Activated CD4-positive, alpha-beta T cell treated with anti-CD3 and anti-CD28 coated beads, Interleukin-10, Interleukin-2, amounts not matched to agents 100 ng/mL and 50 ng/mL, durations not matched to agents 16 hours and 8 hours (primary cell): ENCODE results near the gene DNAJC16.
"Not testable (repeated sequence)": the region's sequence is repeated elsewhere in the genome, so short reads cannot be mapped to it uniquely, and the experiment has no call there.

Experiments
- DNase-seq: peaks from one replicate; pipeline ENCODE4 v3.0.0-alpha.2; 2020

Gene DNAJC16

DNA sequence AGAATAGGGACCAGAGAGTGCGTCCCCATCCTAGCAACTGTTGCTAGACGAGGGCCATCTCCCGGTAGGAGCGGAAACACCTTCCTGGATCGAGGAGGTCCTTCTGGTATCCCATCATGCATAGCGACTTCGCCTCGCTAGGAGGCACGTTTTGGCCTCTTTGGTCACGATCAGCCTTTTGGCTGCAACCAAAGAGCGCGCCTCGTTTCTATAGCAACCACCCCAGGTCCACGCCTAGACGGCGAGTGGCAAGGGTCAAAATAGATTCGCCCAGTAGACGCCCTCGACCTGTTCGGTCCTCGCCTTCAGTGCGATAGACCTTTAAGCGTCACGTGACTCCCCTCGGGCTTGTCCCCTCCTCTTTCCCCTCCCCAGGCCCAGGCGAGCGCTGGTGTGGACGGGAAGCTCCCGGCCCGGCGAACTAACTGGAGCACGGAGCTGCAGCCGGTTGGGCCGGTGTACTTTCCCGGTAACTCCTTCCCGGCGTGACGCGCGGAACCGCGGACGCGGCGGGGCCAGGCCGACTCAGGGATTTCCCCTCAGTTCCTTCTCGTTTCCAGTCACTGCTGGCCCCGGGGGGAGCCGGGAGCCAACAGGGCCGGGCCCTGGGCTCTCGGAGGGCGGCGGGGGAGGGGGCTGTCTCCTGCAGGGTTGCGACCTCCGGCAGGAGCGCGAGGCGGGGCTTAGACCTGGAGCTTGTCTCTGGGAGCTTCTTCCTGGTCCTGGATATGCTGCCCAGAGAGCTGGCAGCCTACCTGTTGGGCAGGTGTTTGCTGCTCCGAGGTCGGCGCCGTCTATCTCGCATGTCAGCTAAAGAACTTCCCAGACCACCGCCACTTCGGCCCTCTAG, at the start of gene DNAJC16:
TSS of gene DNAJC16 (plus strand) at position 359 of the 850 bp plus-strand sequence. CDS start 2,258 bp downstream, outside the sequence.
- DNase-seq: peak; percentile 100

DNA sequence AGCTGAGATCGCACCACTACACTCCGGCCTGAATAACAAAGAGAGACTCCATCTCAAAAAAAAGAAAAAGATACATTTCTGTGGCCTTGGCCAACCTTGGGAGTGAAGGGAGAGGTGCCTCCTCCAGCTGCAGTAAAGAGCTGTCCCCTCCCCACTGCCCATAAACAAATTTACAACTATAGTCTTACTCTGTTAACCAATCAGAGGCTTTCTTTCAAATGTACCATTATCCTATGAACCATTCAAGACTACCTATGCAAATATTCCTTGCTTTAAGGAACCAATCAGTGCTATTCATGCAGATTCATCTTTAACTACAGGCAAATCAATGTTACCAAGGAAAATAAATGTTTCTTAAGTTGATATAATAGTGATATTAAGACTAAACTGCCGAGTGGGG, 49.7 kb upstream of the DNAJC16 start:
- no peak for DNase-seq

DNA sequence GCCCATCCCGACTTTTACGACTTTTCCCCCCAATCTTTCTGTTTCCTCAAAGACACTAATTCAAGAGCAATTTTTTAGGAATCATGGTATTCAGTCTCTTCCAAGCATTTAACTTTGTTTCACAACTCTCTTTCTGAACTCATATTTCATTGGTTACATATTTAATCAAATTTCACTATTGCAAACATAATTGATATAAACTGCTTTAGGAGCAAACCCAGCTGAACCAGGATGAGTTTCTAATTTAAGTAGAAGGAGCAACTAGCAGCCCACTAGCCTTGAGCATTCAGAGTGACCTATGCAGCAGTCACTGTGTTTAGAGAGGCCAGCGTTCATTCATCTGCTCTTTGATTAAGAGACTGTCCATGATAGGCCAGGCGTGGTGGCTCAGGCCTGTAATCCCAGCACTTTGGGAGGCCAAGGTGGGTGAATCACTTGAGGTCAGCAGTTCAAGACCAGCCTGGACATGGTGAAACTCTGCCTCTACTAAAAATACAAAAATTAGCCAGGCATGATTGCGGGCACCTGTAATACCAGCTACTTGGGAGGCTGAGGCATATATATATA, 48.9 kb upstream of the DNAJC16 start:
- no peak for DNase-seq

DNA sequence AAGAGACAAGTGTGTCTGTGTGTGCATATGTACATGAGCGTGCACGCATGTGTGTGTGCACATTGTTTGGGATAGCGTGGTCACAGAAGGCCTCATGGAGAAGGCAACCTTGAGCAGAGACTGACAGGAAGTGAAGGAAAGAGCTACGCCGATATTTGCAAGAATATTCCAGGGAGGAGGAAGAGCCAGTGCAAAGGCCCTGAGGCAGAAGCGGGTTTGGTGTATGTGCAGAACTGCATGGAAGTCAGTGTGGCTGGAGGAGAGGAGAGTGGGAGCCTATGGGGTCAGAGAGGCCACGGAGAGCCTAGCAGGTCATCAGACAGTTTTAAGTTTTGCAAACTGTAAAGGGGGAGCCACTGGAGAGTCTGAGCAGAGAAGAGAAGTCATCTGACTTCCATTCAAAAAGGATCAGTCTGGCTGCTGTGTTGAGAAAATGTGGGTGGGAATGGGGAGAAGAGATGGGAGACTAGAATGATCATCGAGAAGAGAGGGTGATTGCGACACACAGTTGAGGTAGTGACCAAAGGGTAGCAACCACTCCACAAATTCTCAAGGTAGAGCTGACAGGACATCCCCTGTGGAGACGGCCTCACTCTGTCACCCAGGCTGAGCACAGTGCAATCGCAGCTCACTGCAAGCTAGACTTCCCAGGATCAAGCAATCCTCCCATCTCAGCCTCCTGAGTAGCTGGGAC, 46.8 kb upstream of the DNAJC16 start:
- DNase-seq: no peak

DNA sequence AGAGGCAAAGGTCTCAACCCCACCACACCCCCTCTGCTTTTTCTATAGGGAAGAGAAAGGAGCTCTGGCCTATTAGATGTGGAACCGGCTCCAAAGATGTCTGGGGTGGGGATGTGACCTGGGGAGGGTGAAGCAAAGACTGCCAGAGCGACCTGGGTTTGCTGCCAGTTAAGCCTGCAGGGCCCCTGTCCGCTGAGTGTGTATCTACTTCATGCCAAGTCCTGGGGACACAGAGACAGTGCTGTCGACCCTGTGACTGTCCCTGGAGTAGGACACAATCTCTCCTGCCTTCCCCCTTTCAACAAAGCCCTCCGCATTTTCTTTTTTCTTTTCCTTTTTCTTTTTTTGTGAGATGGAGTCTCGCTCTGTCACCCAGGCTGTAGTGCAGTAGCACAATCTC, 44.2 kb upstream of the DNAJC16 start:
- not testable (repeated sequence) for DNase-seq

DNA sequence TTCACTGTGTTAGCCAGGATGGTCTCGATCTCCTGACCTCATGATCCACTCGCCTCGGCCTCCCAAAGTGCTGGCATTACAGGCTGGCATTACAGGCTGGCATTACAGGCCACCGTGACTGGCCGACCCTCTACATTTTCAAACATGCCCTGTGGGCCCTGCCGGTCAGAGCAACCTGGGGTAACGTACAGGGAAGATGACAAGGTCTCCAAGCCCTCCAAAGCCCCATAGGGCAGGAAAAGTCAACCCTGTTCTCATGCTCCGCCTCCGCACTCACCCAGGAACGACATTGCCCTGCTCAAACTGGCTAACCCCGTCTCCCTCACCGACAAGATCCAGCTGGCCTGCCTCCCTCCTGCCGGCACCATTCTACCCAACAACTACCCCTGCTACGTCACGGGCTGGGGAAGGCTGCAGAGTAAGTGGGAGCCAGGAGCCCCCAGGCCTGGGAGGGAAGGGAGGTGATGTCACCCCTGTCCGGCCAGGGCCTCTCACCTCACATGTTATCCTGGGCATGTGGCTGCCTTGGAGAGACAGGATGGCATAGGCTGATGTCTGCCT, 43.6 kb upstream of the DNAJC16 start:
- DNase-seq: not testable (repeated sequence)

DNA sequence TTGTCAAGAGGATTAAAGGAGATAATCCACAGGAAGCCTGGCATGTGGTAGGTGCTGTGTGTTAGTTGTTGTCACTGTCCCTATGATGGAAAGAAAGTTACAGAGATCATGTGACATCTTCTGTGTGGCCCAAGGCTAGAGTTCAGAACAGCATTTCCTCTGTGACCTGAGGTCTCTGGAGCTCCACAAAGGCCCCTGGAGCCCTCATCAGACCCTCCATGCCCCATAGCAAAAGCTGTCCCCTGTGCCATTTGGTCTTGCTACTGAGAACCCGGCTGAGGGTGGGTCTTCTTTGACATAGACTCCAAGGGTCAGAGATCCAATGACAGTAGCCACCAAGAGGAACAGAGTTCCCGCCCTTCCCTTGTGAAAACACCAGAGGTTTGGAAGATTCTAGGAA, 42.7 kb upstream of the DNAJC16 start:
- no peak for DNase-seq

DNA sequence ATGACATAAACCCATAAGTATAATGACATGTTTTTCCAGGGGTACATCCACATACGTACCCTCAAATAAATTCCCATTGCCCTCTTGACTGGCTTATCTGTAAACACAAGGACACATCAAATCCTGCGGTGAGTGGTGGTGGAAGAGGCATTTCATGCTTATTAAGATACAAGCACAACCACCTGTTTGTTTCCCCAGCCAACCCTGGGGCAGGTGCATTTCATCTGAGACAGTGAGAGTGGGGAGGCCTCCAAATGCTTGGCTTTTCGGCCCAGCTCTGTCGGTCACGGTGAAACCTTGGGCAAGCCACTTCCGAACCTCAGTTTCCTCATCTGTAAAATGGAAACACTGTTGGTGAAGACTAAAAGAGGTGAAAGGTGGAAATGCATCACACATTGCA, 42.2 kb upstream of the DNAJC16 start:
- not testable (repeated sequence) for DNase-seq

DNA sequence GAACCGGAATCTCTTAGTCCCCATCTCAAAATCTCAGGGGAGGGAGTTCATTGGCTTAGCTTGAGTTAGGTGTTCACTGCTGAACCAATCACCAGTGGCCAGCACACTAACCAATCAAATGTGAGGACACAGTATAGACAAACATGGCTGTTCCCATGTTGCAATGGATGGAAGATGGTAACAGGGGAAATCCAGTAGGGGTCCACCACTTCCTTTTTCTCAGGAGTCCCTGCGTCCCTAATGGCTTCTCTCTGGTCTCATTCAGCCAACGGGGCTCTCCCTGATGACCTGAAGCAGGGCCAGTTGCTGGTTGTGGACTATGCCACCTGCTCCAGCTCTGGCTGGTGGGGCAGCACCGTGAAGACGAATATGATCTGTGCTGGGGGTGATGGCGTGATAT, 41.0 kb upstream of the DNAJC16 start:
- no peak for DNase-seq

DNA sequence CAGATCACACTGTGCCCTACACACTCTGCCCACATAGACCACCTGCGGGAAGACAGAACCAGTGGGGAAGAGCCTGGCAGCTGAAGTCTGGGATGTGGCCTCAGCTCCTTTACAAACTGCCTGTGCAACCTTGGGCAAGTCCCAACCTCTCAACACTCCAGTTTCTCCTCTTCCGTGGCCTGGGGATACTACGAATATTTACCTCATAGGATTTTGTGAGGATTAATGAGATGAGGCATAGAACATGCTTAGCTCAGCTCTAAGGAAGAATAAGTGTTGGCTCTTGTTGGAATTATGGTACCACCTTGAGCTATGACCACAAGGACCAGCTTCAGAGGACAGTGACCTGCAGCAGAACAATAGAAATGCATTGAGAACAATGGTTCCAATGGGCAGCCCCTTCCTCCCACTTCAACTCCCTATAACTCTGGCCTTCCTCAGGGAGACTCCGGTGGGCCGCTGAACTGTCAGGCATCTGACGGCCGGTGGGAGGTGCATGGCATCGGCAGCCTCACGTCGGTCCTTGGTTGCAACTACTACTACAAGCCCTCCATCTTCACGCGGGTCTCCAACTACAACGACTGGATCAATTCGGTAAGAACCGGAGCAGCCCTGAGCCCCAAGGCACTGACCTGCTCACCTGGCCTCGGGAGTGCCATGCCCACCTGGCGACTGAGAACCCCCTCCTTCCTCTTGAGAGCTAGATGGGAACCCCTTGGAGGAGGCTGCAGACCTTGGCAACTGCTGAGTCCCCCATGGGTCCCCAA, 39.6 kb upstream of the DNAJC16 start:
- not testable (repeated sequence) for DNase-seq

DNA sequence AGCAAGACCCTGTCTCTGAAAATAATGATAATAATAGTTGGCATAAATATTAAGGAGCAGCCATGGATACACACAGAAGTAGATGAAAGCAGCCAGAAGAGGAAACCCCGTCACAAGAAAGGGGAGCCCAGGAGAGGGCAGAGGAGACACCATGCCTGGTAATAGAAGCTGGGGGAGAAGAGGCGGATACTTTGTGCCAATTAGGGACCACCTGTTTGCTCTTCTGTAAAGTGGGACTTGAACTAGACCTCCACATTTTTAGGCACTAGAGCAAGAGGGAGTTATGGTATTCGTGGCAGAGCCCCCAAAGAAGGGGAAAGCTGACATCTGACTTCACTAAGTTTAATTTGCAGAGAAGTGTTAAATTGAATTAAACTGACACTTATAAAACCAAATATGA, 38.3 kb upstream of the DNAJC16 start:
- DNase-seq: no peak

DNA sequence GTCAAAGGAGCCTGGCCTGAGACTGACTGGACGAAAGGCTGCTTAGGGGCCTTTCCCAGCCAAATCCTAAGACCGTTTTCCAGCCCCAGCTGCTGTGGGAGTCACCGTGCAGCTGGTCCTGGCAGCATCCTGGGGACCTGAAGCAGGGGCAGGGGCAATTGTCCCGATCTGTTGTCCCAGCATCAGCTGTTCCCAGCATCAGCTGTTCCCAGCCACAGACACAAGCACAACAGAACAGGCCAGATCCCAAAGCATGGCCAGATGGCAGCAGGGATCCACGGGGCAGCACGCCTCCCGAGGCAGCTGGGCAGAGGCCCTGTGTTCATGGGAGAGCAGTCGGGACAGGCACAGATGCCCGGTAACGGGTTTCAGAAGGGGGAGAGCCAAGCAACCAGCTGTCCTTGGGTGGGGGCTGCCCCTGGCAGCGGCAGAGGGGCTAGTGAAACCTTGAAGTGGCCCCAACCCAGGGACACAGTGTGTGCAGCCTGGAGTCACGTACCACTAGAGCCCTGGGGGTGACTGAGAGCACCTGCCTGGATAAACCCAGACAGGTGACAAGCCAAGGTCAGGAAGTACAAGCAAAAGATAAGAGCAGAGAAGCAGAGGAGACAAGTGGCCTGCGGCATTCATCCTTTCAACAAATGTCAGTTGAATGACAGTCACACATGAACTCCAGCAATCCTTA, 37.5 kb upstream of the DNAJC16 start:
- DNase-seq: no peak

DNA sequence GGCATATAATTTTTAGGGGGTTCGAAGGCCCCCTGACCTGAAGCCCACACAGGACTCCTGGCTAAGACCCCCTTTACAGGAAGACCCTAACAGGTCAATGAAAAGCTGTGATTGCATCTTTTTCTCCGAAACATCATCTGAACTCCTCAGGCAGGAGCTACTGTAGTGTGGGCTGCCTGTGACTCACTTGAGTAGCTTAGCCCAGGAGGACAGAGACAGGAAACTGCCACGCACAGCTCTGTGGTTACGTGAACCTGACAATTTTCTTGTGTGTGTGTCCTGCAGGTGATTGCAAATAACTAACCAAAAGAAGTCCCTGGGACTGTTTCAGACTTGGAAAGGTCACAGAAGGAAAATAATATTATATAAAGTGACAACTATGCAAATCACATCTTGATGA, 35.6 kb upstream of the DNAJC16 start:
- DNase-seq: peak; percentile 52

DNA sequence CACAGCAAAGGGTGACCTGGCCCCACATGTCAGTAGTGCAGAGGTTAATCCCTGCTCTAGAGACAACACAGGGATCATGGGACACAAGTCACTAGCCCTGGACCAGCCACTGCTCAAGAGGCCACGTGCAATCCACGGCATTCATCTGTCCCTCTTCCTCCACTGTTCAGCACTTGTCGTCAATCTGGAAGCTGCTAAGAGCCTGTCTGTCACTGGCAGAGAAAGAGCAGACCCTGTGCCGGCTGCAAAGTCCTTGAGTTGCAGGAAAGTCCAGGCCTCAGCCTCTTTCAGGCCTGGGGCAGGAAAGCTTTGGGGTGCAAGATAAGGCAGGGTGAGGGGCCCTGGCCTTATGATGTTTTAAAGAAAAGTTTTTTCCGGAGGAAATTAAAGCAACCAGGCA, 34.1 kb upstream of the DNAJC16 start:
- DNase-seq: no peak

DNA sequence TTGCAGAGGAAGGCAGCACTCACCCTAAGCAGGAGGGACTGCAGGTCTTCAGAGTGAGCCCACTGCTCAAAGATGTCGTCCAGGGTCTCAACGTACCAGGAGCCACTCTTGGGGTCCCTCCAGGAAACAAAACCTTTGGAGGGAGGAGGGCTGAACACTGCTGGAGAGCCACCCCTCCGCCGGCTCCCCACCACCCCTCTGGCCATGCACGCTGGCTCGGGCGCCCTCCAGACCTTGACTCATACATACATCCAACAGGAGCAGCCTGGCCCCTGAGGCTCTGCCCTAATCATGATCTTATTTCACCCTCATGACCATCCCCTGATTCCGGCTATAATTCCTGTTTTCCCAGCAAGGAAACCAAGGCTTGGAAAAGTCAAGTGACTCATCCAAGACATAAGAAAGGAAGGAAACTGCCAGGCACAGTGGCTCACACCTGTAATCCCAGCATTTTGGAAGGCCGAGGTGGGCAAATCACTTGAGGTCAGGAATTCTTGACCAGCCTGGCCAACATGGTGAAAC, 32.7 kb upstream of the DNAJC16 start:
- DNase-seq: no peak

DNA sequence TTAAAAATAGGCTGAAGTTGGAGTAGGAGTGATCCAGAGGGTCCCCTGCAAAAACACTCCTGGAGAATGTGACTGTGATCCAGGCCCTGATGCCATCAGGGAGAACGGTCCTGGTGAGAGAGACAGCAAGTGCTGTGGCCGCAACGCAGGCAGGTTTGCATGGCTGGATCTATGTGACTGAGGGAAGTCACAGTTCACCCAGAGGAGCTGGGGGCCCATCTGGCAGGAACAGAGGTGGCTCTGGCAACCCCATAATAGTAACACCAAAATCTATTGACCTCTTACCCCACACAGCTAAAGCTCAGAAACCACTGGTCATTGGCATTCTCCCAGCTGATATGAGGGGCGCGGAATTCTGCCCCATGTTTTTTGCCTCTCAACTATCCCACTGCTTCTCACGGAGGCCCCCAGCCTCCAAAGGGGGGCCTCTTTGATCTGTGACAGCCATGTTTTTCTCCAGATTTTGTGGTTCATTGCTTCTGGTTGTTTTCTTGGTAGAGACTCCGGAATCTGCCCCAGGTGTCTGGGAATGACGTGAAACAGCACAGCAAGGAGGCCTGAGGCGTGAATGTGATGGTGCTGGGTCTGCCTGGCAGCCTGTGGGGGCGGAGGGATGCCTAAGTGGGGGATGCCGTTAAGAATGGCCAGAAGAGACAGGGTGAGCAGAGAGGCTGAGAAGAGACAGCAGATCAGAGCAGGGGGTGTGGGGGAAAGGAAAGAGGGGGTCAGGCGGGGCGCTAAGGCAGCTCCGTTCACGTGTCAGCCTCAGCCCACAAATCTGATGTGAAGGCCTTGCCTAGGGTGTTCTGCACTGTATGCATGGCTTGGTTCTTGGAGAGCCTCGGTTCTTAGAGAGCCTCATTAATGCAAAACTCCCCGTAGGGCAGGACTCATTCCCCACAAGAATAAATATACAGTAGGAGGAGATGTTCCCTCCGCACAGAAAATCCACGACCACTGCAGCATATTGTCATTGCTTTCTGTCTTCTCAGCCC, 26.2 kb upstream of the DNAJC16 start:
- no peak for DNase-seq

DNA sequence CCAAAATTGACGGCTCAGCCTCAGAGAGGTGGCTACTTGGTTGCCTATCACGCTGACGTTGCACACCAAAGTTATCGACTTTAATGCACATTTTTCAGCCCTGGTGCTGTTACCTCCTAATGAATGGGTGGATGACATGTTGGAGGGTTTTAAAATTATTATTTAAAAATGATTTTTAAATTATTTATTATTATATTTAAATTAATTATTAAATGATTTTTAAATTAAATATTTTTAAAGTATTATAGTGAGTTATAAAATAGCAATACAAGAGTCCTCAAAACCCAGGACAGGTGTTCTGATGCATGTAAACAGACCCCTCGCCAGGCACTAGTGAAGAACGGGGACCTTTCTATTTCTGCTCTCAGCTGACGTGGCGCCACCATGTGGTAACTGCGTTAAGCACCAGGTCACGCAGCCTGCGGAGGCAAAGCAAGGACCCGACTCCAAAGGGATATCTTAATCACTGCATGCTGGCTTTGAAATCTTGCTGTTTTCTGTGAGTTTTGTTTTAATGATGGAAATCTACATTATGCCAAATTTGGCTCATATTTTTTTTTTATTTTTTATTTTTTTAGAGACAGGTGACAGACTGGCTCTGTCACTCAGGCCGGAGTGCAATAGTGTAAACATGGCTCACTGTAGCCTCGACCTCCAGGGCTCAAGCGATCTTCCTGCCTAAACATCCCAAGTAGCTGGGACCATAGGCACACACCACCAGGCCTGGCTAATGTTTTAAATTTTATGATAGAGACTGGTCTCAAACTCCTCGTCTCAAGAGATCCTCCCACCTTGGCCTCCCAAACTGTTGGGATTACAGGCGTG, 25.2 kb upstream of the DNAJC16 start:
- peak; percentile 64 for DNase-seq

DNA sequence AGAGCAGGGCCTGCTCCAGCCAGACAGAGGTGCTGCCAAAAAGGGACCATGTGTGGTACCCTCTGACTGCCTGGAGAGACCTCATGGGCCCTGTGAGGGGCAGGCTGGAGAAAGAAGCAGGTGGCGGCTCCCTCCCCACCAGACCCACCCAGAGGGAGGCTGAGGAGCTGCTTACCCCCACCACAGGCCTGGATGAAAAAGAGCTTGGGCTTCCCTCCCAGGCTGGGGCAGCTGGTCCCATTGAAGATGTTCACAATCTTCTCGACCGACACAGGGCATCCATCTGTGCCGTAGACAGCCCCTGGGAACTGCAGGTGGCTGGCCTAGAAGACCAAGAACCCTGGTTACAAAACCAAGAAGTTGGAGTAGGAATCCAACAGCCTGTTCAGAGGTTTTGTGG, 22.2 kb upstream of the DNAJC16 start:
- DNase-seq: no peak

DNA sequence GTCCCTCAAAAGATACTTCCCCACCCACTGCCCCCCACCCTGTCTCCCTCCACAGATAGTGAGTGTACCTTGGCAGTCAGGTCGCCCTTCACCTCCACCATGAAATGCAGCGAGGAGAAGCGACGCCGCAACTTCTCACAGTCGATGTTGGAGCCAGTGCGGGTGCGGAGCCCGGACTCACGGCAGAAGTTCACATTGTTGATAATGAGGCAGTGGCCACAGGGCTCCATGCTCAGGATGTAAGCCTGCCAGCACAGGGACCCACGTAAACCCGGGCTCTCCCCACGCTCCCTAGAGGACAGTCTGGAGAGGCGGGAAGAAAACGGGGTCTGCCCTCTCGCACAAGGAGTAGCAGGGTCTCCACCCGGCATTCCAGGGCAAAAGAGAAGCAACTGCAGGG, 19.8 kb upstream of the DNAJC16 start:
- DNase-seq: no peak

DNA sequence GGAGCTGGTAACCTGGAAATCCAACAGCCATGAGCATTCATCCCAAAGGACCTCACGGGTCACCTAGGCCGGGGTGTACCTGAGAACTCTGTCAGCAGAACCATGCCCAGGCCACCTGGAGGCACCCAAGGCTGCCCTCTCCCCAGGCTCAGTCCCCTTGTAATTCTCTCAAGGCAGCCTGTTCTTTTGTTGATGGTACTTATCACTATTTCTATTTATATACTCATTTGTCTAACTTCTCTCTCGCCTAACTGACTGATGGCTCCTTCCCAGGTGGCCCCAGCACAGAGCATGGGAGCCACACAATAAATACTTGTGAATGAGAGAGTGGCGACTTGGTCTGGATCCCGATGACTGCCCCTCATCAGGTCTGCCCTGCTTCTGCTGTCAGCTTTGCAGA, 19.4 kb upstream of the DNAJC16 start:
- DNase-seq: no peak
